Bone marrow (tissue), 2 donors: ENCODE measurements around the gene FXR2.
"Not testable (repeated sequence)": the region's sequence is repeated elsewhere in the genome, so short reads cannot be mapped to it uniquely, and the experiment has no call there.

Experiments used
- DNase-seq, 2 donors: peaks; one replicate each; lab custom pipeline; 2025; lab: John Stamatoyannopoulos, UW

Gene FXR2

GRCh38 chr17:7627250-7628121, 12.8 kb upstream of the FXR2 start, which contains the start of gene SAT2:
SAT2 (minus strand) TSS chr17:7627821; CDS start chr17:7627635, 186 bp downstream.
- DNase-seq, result peak; percentile 56 to 82

DNA sequence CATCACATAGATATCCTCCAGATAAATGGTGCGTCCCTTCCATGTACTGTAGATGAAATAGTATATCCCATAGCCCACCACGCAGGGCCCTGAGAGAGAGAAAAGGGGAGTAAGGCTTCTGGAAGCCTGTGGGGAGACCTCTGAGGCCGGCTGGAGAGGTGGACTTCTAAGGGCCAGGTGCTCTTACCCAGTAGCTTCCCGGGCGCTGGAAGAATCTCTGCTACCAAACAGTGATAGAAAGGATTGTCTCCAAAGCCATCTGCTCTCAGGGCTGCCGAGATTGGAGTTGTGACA, 12.2 kb upstream of the FXR2 start:
- DNase-seq, result no peak

DNA sequence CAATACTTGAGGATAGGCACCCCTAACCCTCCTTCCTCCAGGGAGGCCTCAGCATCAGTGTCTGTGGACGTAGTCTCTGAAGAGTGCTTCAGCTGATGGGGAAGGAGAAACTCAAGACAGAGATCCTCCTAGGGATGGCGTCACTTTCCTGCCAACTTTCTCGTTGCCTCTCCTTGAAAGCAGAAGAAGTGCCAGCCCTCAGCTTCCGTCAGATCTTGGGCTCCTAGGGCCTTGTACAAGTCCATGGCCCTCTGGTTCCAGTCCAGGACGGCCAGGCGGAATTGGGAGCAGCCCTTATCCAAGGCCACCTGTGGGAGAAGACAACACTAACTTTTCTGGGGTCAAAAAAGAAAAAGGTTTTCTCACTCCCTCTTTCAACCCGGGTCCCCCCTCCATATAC, 11.6 kb upstream of the FXR2 start:
- DNase-seq, result no peak

DNA sequence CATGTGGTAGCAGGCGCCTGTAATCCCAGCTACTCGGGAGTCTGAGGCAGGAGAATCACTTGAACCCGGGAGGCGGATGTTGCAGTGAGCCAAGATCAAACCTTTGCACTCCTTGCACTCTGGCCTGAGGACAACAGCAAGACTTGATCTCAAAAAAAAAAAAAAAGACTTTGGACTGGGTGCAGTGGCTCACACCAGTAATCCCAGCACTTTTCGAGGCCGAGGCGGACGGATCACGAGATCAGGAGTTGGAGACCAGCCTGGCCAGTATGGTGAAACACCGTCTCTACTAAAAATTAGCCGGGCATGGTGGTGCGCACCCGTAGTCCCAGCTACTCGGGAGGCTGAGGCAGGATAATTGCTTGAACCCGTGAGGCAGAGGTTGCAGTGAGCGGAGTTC, 11.1 kb upstream of the FXR2 start:
- DNase-seq, result not testable (repeated sequence)

GRCh38 chr17:7623661-7624060, 9.0 kb upstream of the FXR2 start:
- no peak for DNase-seq

DNA sequence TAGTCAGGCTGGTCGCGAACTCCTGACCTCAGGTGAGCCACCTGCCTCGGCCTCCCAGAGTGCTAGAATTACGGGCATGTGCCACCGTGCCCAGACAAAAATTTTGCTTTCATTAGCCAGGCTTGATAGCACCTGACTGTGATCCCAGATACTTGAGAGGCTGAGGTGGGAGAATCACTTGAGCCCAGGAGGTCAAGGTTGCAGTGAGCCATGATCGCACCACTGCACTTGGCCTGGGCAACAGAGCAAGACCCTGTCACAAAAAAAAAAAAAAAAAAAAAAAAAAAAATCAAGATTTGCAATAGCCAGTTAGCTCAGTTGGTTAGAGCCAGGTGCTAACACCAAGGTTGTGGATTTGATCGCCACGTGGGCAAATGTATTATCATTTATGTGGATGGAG, 6.1 kb upstream of the FXR2 start:
- DNase-seq, result no peak

DNA sequence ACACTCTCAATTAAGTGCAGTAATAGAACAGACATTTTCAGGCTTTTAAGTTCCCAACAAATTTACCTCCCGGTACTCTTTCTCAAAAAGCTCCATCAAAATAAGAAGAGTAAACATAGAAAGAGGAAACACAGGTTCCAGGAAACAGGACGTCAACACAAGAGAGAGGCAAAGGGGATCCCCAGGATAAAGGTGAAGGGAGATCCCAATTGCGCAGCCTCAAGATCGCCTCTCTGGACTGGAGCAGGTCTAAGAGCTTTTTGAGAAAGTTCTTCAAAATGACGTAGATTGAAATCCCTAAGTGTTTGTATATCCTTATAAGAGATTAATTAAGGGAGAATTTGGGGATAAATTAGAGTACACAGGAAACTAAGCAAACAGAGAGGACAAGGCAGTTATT, 3.9 kb upstream of the FXR2 start:
- DNase-seq, result no peak

GRCh38 chr17:7615265-7615747, 609 bp upstream of the FXR2 start:
- DNase-seq, result no peak

DNA sequence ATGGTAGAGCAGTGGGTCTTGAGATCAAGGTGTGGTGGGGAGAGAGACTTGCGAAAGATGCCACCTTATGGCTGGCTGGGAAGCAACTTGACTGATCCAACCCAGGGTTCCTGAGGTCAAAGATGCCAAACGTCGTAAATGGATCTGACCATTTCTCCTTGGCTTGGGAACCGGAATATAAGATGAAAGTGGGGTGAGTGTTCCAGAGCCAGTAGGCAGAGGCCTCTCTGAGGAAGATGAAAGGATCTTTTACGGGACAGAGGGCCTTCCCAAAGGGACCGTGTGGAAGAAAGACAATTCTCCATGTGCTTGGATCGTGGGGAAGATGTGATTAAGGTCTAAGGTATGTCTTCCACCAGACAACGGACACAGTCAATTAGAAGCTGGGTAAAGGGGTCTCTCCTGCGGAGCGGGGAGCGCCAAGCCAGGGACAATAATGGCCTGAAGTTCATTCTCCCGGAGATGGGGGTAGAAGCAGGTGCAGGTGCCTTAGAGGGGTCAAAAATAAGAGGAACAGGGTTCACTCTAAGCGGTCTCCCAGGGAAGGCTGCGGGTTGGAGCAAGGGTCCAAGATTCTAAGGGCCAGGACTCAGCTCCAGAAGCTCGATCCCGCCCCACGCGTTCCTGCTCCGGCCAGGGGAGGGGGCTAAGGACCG, 800 bp downstream of the FXR2 start:
- DNase-seq, result no peak

DNA sequence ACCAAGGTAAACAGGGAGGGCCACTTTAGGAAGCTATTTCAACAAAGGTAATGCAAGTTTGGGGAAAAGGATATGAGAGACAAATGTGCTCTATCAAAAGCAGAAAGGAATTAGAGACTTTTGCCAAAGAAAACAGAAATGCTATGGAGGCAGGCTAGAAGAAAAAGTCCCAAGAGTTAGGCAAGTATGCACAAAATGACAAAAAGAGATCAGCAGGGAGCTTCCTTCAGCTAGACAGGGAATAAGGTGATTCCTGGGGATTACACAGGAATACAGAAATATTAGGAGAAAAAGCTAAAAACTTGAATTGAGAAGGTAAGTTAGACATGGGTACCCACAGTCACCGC, 2.4 kb downstream of the FXR2 start:
- DNase-seq, result no peak

GRCh38 chr17:7611635-7612293, 2.9 kb downstream of the FXR2 start:
- DNase-seq, result no peak

GRCh38 chr17:7610641-7611040, 4.1 kb downstream of the FXR2 start:
- DNase-seq, result no peak

DNA sequence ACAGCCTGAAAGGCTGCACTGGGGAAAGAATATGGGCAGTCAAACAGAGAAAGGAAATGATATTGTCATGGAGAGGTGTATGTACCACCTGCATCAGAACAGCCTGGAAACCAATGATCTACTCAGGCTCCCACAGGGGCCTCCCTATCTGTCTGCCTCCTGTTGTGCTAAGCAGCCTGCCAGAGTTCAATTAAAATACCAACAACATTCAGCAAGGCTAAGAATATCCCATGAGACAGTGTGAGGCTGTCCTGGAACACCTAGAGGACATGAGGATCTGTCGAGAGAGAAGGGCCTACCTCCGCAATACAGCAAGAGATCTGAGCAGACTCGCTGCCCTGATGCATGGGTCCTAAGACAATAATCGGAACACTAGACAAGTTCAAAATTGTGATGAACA, 8.4 kb downstream of the FXR2 start:
- no peak for DNase-seq

DNA sequence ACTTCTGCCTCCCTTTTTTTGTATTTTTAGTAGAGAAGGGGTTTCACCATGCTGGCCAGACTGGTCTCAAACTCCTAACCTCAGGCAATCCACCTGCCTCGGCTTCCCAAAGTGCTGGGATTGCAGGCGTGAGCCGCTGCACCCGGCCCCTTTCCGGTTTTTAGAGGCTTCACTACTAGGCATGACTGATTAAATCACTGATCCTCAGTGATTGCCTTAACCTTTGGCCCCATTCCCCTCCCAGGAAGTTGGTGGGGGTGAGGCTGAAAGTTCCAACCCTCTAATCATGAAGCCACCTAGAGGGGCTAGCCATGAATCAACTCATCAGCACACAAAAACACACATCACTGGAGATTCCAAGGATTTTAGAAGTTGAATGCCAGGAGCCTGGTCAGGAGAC, 17.1 kb downstream of the FXR2 start:
- DNase-seq, result not testable (repeated sequence)

- DNase-seq, result no peak
Measured at GRCh38 chr17:7593296-7593695, 21.4 kb downstream of the FXR2 start.

DNA sequence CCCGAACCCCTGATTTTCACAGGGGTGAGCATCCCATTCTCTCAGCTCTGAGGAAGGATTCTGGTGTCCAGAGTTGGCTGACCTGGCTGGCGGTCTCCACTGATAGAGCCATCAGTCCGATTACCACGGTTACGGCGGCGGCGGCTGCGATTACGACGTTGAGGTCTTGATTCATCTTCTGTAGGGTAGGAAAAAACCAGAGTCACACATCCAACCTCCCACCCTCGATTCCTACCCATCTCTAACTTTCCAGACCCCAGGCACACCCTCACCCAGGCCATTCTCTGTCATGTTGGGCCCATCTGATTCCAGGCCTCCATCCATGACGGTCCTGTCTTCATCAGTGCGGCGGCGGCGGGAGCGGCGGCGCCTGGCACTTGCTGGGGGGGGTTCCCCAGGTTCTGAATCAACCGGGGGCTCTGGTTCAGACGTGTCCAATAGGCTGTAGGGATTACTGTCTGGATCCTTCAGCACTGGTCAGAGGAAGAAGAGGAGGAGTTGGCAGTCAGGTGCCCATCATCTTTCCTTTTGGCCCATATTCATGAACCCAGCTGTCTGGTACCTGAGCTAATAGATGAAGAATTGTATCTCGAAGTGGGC, 22.2 kb downstream of the FXR2 start:
- no peak for DNase-seq

GRCh38 chr17:7591596-7591995, 23.1 kb downstream of the FXR2 start:
- no peak for DNase-seq

GRCh38 chr17:7590743-7591142, 24.0 kb downstream of the FXR2 start:
- DNase-seq, result no peak

GRCh38 chr17:7589891-7590691, 24.6 kb downstream of the FXR2 start, which contains the start of gene SOX15:
SOX15 (minus strand) TSS chr17:7590094; CDS start chr17:7589676, 418 bp downstream.
- no peak for DNase-seq

- peak; percentile 41 to 56 for DNase-seq
Measured at GRCh38 chr17:7589204-7589868, 25.4 kb downstream of the FXR2 start.

DNA sequence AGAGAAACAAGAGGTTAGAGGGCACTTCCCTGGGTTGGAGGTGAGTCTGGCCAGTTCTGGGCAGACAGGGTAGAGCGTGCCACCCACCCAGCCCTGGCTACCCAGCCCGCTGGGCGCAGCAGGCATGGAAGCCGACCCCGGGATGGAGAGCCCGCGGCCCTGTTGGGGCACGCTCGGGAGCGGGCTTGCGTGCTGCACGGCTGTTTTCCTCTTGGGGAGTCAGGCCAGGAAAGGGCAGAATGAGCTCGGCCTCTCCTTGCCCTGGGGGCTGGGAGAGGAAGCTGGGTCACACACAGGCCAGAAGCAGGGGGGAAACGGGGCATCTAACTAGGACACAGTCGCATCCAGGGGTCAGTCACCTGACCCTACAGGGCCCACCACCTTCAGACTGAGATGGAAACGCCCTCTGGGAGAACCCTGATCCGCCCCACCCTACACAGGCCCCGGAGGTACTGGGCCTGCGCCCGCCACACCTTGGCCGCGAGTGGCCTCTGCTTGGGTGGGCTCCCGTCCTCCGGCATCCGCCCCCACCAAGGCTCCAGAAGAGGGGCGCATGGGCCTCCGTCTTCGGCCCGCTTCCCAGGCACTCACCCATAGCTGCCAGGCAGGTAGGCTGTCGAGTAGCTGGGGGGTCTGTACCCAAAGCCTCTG, 26.0 kb downstream of the FXR2 start:
- DNase-seq, result no peak
